Loucy (cell line): ENCODE data around the gene AIFM2.

ENCODE experiments used
- EZH2phosphoT487 ChIP-seq: fragments of 200-600 bp; IDR thresholded peaks from 2 replicates; pipeline ENCODE4 v1.6.1; 2018; ENCODE audit warnings: antibody characterized with exemption, mild to moderate bottlenecking, moderate library complexity, borderline replicate concordance
- TF ChIP-seq, protein P1 (sequence below): fragments of 200-600 bp; sonication (generic); conservative IDR thresholded peaks from 2 replicates; pipeline ENCODE4 v1.5.1; 2014; ENCODE audit warnings: mild to moderate bottlenecking, antibody characterized with exemption, low read length

GRCh38 chr10:70064486-70064885 lies 68.1 kb downstream of the AIFM2 start:
- TF ChIP-seq, protein P1, sequence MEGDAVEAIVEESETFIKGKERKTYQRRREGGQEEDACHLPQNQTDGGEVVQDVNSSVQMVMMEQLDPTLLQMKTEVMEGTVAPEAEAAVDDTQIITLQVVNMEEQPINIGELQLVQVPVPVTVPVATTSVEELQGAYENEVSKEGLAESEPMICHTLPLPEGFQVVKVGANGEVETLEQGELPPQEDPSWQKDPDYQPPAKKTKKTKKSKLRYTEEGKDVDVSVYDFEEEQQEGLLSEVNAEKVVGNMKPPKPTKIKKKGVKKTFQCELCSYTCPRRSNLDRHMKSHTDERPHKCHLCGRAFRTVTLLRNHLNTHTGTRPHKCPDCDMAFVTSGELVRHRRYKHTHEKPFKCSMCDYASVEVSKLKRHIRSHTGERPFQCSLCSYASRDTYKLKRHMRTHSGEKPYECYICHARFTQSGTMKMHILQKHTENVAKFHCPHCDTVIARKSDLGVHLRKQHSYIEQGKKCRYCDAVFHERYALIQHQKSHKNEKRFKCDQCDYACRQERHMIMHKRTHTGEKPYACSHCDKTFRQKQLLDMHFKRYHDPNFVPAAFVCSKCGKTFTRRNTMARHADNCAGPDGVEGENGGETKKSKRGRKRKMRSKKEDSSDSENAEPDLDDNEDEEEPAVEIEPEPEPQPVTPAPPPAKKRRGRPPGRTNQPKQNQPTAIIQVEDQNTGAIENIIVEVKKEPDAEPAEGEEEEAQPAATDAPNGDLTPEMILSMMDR = no peak
- TF ChIP-seq EZH2phosphoT487 = no peak
